Loucy (cell line): ENCODE data around the gene ZDHHC14.

Experiments used
- CTCF ChIP-seq: fragments of 200-600 bp; sonication (generic); conservative IDR thresholded peaks from 2 replicates; pipeline ENCODE4 v1.5.1; 2014; ENCODE audit warnings: mild to moderate bottlenecking, antibody characterized with exemption, low read length
- EZH2phosphoT487 ChIP-seq: fragments of 200-600 bp; IDR thresholded peaks from 2 replicates; pipeline ENCODE4 v1.6.1; 2018; ENCODE audit warnings: antibody characterized with exemption, mild to moderate bottlenecking, moderate library complexity, borderline replicate concordance

- TF ChIP-seq CTCF (no peak), EZH2phosphoT487 (no peak)
These were observed 240.4 kb downstream of the ZDHHC14 start for GRCh38 chr6:157621406-157621805.
